ENCODE results near the gene KCNH8.

The KCNH8 gene

GRCh38 chr3:19446138-19446537 lies 297.8 kb downstream of the KCNH8 start:
- in situ Hi-C loops (cut with HindIII; ENCODE audit: low sequenced_read_pairs) = no loop called here

GRCh38 chr3:19446687-19447086 lies 298.4 kb downstream of the KCNH8 start:
- no peak for DNase-seq (ENCODE audit: low read depth)
- H3K4me3 ChIP-seq (ENCODE audit: low read depth, low read length) = no peak overlapping the region
- in situ Hi-C loops (cut with HindIII; ENCODE audit: low sequenced_read_pairs) = no loop called here
- TF ChIP-seq CTCF (IDR thresholded peaks at IDR 0.05; ENCODE audit: low read depth, low read length, missing control alignments) = no peak

More at GRCh38 chr3:19446138-19446537, 297.8 kb downstream of the KCNH8 start:
- TF ChIP-seq CTCF (IDR thresholded peaks at IDR 0.05; ENCODE audit: low read depth, low read length, missing control alignments) = no peak
- no peak for DNase-seq (ENCODE audit: low read depth)
- H3K4me3 ChIP-seq (ENCODE audit: low read depth, low read length) = no peak overlapping the region

- H3K4me3 ChIP-seq (ENCODE audit: low read depth, low read length) = no peak overlapping the region
- no peak for DNase-seq (ENCODE audit: low read depth)
- no peak for TF ChIP-seq CTCF (IDR thresholded peaks at IDR 0.05; ENCODE audit: low read depth, low read length, missing control alignments)
- in situ Hi-C loops (cut with HindIII; ENCODE audit: low sequenced_read_pairs) = no loop called here
These were observed 307.2 kb downstream of the KCNH8 start for GRCh38 chr3:19455546-19455945.

GRCh38 chr3:19456738-19457137 lies 308.4 kb downstream of the KCNH8 start:
- in situ Hi-C loops (cut with HindIII; ENCODE audit: low sequenced_read_pairs) = no loop called here
- TF ChIP-seq CTCF (IDR thresholded peaks at IDR 0.05; ENCODE audit: low read depth, low read length, missing control alignments) = no peak

GRCh38 chr3:19457449-19457848 lies 309.1 kb downstream of the KCNH8 start:
- DNase-seq (ENCODE audit: low read depth) = no peak
- in situ Hi-C loops (cut with HindIII; ENCODE audit: low sequenced_read_pairs) = no loop called here
- no peak for TF ChIP-seq CTCF (IDR thresholded peaks at IDR 0.05; ENCODE audit: low read depth, low read length, missing control alignments)
- no peak overlapping the region for H3K4me3 ChIP-seq (ENCODE audit: low read depth, low read length)

More at GRCh38 chr3:19456738-19457137, 308.4 kb downstream of the KCNH8 start:
- DNase-seq (ENCODE audit: low read depth) = no peak
- no peak overlapping the region for H3K4me3 ChIP-seq (ENCODE audit: low read depth, low read length)

GRCh38 chr3:19467761-19468160 lies 319.5 kb downstream of the KCNH8 start:
- DNase-seq (ENCODE audit: low read depth) = no peak
- no peak overlapping the region for H3K4me3 ChIP-seq (ENCODE audit: low read depth, low read length)
- in situ Hi-C loops (cut with HindIII; ENCODE audit: low sequenced_read_pairs) = no loop called here
- no peak for TF ChIP-seq CTCF (IDR thresholded peaks at IDR 0.05; ENCODE audit: low read depth, low read length, missing control alignments)

- TF ChIP-seq CTCF (IDR thresholded peaks at IDR 0.05; ENCODE audit: low read depth, low read length, missing control alignments) = no peak
These were observed 322.8 kb downstream of the KCNH8 start for GRCh38 chr3:19471138-19471537.

More at GRCh38 chr3:19471138-19471537, 322.8 kb downstream of the KCNH8 start:
- H3K4me3 ChIP-seq (ENCODE audit: low read depth, low read length) = no peak overlapping the region
- in situ Hi-C loops (cut with HindIII; ENCODE audit: low sequenced_read_pairs) = no loop called here
- no peak for DNase-seq (ENCODE audit: low read depth)

Measured in astrocyte of the cerebellum (primary cell).